DMS114 treated with DMSO at 0.1 percent for 48 hours (cell line): ENCODE data around the gene EDARADD.
"Not testable (repeated sequence)": the region's sequence is repeated elsewhere in the genome, so short reads cannot be mapped to it uniquely, and the experiment has no call there.

ENCODE experiments used
- DNase-seq: peaks from one replicate; lab custom pipeline; 2025; ENCODE audit not compliant: unreplicated experiment; lab: John Stamatoyannopoulos, UW

EDARADD gene

DNA sequence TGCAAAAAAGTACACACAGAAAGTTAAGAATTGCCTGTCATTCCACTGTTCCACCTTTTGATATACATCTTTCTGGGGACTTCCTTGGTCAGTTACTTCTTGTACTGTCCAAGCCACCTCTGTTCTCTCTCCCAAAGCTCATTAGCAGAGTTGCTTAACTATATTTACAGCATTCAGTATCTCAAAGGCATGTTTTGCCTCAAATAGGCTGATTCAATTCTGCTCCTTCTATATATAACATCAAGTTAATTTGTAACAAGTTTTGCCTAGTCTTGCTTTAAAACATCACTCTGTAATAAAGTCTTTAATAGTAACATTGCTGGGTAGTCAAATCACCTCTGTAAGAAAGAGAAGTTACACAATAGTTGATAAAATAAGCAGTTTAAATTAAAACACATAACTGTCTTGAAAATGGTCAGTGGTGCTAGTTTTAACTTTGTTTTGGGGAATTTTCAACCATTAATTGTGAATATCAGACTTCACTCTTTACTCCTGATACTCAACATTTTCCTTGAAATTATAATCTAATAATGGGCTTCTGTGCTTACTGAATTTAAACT lies 35.7 kb downstream of the EDARADD start:
- no peak for DNase-seq

- no peak for DNase-seq
Measured at GRCh38 chr1:236433819-236434315, 39.8 kb downstream of the EDARADD start.

GRCh38 chr1:236438614-236439013 lies 44.5 kb downstream of the EDARADD start:
- no peak for DNase-seq

GRCh38 chr1:236440373-236440772 lies 46.3 kb downstream of the EDARADD start:
- DNase-seq = no peak

DNA sequence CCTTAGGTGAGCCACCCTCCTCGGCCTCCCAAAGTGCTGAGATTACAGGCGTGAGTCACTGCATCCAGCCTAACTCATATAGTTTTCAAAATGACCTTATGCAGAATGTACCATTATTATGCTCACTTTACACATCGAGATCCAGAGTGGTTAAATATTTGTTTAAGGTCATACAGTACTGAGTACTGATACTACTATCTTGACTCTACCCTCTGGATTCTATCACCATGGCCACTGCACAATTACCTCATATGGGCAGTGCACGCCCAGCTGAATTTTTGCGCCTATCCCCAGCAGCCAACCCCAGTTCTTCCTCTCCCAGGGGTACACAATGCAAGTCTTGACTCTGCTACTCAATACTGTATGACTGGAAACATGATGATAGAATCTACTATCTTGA lies 56.7 kb downstream of the EDARADD start:
- no peak for DNase-seq

DNA sequence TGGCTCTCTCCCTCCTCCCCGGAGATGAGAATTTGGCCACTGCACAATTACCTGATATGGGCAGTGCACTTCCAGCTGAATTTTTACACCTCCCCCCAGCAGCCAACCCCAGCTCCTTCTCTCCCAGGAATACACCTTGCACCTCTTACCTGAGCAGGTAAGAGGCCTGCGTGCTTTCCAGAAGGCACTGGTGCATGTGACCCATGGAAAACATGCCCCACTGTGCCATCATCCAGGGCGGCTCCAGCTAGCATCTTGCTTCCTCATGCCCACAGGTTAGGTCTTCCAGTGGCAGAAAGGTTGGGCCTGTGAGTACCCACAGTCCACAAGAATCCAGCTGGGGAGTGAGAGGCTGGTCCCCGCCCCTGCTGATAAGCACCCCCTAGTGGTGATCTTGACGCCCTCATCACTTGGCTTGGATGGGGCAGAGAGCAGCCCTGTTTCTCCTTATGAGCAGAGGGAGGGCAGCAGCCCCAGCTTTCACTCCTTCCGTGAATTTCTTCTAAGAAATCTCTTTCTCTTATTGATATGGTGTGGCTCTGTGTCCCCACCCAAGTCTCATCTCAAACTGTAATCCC lies 57.8 kb downstream of the EDARADD start:
- DNase-seq = no peak

DNA sequence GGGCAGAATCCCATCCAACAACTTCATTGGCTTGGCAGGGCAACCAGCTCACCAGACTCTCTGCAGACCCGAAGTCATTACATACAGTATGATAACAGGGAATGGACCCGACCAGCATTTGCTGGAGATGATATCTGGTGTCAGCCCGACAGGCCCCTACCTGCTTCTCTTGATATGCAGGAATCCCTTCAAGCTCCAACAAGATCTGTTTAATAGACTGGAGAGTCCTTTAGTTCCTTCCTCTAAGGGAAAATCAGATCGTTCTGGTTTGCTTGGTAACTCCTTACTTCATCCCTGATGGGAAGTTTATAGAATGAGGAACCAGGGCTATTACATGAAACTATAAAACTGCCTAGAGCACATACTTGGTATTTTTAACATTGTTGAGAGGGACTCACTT lies 61.2 kb downstream of the EDARADD start:
- DNase-seq = no peak

DNA sequence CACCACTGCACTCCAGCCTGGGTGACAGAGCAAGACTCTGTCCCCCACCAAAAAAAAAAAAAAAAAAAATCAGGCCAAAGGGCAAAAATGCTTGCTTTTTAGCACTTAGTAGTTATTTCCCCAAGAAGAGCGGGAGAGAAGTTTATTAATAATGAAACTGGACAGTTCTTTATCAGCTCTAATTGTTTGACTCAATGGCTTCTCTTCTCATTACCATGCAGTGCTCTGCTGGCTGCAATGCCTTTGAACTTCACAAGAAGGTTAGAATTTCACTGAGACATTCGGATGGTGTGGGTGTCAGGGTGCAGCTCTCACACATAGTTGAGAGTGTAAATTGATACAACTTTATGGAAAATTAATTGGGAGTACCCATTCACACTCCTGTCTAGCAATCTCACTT lies 63.7 kb downstream of the EDARADD start:
- no peak for DNase-seq

- DNase-seq = no peak
Measured at GRCh38 chr1:236458996-236459395, 64.9 kb downstream of the EDARADD start.

DNA sequence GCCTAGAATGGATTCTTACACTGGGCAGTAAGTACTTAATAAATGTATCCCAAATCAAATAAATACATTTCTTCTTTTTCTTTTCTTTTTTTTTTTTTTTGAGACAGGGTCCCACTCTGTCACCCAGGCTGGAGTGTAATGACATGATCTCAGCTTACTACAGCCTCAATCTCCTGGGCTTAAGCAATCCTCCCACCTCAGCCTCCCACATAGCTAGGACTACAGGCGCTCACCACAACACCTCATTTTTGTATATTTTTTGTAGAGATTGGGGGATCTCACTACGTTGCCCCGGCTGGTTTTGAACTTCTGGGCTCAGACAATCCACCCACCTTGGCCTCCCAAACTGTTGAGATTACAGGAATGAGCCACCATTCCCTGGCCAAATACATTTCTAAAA lies 66.0 kb downstream of the EDARADD start:
- DNase-seq = no peak

- not testable (repeated sequence) for DNase-seq
Measured at GRCh38 chr1:236464197-236464596, 70.1 kb downstream of the EDARADD start.

DNA sequence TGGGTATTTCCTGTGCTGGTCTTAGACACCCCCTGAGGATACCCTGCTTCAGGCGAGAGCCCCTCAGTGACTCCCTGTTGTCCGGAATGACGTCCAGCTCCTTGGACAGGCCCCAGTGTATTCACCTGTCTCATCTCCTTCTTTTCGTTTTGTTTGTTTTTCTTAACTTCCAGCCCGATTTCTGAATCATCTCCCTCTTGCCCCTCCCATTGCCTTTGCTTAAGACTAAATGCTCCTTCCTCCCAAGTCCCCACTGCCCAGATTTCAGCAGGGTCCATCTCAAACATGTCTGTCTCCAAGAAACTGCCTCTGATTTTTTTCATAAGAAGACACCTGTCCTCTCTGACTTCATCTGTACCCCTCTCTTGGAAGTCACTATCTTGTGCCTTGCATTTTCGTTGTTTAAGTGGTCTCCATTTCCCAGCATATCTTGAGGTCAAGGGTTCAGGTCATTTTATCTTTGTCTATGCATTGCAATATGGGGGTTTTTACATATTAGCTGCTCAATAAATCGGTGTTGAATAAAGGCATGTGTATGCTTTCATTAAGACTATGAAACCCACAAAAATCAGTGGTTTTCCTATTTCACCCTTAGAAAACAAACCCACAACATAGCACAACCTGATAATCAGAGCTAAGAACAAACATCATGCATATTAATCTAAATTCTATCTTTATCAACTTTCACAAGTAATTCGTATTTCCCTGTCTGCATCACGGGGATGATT lies 71.3 kb downstream of the EDARADD start:
- DNase-seq = no peak

- DNase-seq = no peak
Measured at GRCh38 chr1:236465959-236466303, 71.8 kb downstream of the EDARADD start.

DNA sequence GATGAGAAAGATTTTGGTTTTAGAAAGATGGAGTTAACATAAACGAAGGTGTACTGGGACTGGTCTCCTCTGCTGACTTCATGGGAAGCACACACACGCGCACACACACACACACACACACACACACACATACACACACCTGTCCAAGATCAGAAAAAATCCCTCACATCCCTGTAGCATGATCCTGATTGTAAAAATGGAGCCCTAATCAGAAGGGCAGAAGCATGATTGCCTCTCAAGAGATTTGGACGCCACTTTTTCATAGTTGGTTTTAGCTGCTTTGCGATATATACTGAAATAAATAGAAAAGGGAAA lies 73.2 kb downstream of the EDARADD start:
- DNase-seq = no peak

GRCh38 chr1:236468625-236469024 lies 74.5 kb downstream of the EDARADD start:
- DNase-seq = no peak

GRCh38 chr1:236469466-236469865 lies 75.4 kb downstream of the EDARADD start:
- no peak for DNase-seq

DNA sequence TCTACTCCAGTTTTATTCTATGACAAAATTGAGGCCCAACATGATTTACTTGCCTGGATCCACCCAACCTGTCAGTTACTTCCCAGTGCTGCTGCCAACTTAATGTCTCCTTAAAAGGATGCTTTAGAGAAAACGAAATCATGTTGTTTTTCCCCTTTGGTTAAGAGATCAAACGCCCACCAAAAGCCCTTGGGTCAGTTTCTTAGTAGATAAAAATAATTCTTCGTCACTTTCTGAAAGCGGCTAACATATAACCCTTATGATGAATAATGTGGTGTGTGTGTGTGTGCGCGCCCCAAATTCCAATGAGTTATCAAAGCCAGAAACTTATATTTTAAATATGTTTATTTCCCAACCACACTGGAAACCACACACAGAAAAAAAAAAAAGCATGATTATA lies 77.0 kb downstream of the EDARADD start:
- no peak for DNase-seq

DNA sequence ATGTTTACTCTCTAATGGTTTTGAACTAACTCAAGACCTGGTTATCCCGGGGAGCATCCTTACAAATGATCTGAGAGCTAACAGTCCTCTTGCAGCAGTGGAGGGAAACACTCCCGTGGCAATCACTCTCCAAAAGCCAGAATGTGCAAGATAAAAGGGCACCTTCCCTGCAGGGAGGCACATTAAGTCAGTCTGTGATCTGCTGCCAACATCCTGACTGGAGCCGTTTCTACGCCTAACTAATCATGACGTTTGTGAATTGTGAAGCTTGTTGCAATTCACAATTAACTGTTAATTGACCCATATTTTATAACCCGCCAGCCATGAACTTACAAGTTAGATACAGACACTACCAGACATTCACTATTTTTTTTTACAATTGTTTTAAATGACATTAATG lies 77.6 kb downstream of the EDARADD start:
- DNase-seq = no peak

DNA sequence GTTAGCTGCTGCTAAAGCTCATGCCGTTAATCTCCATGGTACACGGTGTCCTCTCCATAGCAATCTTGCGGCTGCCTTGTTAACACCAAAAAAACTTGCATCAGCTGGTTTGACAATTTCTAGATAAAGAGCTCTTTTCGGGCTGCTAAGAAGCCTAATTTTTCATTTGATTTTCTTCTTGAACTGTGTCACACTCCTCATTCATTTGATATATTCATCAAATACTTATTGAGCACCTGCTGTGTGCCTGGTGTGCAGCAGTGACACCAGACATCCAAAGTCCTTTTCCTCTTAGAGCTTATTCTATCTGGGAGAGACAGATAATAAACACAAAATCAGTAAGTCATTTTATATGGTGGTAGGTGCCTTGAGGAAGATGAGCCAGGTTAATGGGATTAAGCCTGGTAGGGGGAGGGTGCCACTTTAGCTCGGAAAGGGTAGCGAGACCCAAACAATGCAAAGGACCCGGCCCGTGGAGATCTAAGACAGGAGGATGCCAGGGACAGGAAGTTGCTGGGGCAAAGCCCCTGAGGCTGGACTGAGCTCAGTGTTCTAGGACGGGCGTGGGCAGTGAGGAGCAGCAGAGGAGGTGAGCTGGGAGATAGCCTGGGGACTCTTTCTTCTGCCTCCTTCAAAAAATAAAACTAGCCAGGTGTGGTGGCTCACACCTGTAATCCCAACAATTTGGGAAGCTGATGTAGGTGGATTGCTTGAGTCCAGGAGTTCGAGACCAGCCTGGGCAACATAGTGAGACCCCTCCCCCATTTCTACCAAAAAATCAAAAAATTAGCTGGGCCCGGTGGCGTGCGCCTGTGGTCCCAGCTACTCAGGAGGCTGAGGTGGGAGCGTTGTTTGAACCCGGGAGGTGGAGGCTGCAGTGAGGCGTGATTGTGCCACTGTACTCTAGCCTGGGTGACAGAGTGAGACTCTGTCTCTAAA lies 79.0 kb downstream of the EDARADD start:
- DNase-seq = no peak

DNA sequence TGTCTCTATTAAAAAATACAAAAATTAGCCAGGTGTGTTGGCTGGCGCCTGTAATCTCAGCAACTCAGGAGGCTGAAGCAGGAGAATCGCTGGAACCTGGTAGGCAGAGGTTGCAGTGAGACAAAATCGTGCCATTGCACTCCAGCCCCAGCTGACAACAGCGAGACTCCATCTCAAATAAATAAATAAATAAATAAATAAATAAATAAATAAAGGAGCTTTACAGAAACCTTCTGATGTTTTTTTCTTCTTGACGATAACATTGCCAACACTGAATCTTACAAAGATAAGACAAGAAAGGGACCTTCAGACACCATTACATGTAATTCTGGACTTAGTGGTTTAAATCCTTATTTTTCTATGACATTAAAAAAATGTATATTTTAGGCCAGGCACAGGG lies 81.9 kb downstream of the EDARADD start:
- DNase-seq = no peak

- no peak for DNase-seq
Measured at GRCh38 chr1:236480758-236481436, 86.8 kb downstream of the EDARADD start.
